G401 (cell line): ENCODE results near the gene ESYT2. TPM values are rescaled to one million over a fixed set of nuclear protein-coding genes. Genes with fewer than 3 reads are reported as not detected.
A peak's percentile ranks its signal among the peaks of the same experiment; 100 is the strongest.
"Not testable (repeated sequence)": the region's sequence is repeated elsewhere in the genome, so short reads cannot be mapped to it uniquely, and the experiment has no call there.

Source experiments
- DNase-seq: peaks from one replicate; pipeline ENCODE4 v3.0.0-alpha.2; 2015; ENCODE audit warnings: low spot score
- in situ Hi-C: cut with HindIII; loops from 2 replicates; pipeline ENCODE4 v1.10.0; 2016; ENCODE audit warnings: low sequenced_read_pairs, mixed read lengths
- total RNA-seq: library from RNA; depleted of rRNA; stranded (reverse); fragments of >200 nt; shearing (Covaris generic); gene quantifications from 2 replicates; pipeline ENCODE4 v1.2.3, GENCODE V29; 2014; rRNA removed

The ESYT2 gene, protein sequence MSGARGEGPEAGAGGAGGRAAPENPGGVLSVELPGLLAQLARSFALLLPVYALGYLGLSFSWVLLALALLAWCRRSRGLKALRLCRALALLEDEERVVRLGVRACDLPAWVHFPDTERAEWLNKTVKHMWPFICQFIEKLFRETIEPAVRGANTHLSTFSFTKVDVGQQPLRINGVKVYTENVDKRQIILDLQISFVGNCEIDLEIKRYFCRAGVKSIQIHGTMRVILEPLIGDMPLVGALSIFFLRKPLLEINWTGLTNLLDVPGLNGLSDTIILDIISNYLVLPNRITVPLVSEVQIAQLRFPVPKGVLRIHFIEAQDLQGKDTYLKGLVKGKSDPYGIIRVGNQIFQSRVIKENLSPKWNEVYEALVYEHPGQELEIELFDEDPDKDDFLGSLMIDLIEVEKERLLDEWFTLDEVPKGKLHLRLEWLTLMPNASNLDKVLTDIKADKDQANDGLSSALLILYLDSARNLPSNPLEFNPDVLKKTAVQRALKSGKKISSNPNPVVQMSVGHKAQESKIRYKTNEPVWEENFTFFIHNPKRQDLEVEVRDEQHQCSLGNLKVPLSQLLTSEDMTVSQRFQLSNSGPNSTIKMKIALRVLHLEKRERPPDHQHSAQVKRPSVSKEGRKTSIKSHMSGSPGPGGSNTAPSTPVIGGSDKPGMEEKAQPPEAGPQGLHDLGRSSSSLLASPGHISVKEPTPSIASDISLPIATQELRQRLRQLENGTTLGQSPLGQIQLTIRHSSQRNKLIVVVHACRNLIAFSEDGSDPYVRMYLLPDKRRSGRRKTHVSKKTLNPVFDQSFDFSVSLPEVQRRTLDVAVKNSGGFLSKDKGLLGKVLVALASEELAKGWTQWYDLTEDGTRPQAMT
- total RNA-seq, result 26.6 and 34.8 TPM in 2 replicates

DNA sequence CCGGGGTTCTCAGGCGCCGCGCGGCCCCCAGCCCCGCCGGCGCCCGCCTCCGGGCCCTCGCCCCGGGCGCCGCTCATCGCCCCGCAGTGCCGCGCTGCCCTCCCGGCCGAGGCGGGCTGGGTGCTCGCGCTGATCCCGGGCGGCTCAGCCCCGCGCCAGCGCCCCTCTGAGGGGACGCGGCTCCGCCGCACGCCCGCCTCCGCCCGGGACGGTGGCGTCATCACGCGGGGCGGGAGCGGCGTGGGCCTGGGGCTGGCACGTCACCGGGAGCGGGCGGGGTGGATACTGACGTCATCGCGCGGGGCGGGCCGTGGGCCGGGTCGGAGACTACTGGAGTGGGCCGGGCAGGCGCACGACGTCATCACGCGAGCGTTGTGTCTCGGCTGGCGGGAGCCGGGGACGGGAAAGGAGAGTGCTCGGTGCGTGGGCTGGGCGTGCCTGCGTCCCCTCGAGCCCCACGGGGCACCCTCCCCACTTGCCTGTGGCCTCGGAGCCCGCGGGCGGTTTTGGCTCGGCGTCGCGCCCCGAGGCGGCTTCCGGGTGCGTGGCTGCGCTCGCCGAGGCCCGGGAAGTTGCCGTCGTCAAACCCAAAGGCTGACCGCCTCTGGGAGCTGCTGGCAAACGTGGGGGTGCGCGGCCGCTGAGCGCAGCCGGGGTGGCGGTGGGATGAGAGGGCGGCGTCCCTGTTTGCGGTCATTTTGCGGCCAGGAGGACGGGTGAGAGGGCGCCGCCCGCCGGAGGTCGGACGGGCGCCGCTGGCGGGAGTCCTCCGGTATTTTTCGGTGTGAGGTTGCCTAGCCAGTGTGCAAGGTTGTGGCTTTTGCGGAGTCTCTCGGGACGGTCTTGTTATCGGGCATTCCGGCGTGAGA, at the start of gene ESYT2:
Gene ESYT2 (minus strand): TSS at position 168 of the 869 bp plus-strand sequence. CDS start 91 bp downstream, at position 77.
- in situ Hi-C loops, result no loop called here

GRCh38 chr7:158878151-158879079, 49.1 kb upstream of the ESYT2 start:
- in situ Hi-C loops, result not testable (repeated sequence)
- peak; percentile 26 for DNase-seq

More for the DNA sequence above, at the start of gene ESYT2:
- DNase-seq, result peak; percentile 98

DNA sequence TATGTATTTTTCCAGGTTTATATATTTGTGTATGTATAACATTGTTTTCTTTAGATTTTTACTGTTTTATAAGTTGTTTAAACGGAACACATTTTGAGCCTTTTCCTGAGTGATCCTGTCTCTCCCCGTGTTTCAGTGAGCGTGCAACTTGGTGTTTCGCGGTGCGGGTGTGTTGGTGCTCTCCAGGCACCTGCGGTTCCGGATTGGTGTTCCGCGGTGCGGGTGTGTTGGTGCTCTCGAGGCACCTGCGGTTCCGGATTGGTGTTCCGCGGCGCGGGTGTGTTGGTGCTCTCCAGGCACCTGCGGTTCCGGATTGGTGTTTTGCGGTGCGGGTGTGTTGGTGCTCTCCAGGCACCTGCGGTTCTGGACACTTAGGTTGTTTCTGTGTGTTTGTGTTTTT, 47.7 kb upstream of the ESYT2 start:
- in situ Hi-C loops, result no loop called here
- no peak for DNase-seq

DNA sequence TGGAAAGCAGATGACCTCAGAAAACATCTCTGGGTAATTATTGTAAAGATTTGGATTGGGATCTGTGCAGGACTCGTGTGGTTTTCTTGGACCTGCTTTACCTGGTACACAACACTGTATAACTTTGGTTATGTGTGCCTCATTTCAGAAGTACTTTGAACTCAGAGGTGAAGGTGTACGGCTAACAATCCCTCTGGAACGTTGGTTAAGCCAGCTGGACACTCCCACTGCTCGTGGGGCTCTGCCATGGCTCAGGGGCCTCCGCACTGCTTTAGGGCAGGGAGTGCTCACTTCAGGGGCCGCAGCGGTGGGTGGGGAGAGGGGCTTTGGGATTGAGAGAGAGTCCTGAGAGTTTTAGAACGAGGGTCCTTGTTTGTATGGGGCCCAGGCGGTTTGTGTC, 40.6 kb upstream of the ESYT2 start:
- in situ Hi-C loops, result no loop called here
- DNase-seq, result no peak

- in situ Hi-C loops, result no loop called here
Observed at GRCh38 chr7:158868764-158869410, 39.6 kb upstream of the ESYT2 start.

GRCh38 chr7:158867214-158867984, 38.1 kb upstream of the ESYT2 start:
- DNase-seq, result no peak
- in situ Hi-C loops, result no loop called here

More at GRCh38 chr7:158868764-158869410, 39.6 kb upstream of the ESYT2 start:
- DNase-seq, result peak; percentile 27

DNA sequence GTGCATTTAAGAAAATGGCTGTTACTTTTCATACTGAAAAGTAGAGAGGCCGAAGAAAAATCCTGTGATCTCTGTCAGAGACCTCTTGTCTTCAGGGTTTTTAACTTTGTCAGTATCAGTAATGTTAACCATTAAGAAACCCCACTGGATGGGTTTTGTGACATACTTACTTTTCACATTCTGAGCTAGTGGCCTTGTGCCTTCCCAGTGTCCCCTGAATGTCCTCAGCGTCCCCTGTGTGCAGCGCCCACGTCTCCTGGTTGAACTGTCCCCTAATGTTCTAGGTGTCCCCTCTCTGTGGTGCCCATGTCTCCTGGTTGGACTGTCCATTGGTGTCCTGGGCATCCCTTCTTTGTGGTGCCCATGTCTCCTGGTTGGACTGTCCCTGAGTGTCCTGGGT, 36.7 kb upstream of the ESYT2 start:
- in situ Hi-C loops, result no loop called here
- no peak for DNase-seq

GRCh38 chr7:158865462-158865922, 36.2 kb upstream of the ESYT2 start:
- in situ Hi-C loops, result no loop called here
- no peak for DNase-seq

DNA sequence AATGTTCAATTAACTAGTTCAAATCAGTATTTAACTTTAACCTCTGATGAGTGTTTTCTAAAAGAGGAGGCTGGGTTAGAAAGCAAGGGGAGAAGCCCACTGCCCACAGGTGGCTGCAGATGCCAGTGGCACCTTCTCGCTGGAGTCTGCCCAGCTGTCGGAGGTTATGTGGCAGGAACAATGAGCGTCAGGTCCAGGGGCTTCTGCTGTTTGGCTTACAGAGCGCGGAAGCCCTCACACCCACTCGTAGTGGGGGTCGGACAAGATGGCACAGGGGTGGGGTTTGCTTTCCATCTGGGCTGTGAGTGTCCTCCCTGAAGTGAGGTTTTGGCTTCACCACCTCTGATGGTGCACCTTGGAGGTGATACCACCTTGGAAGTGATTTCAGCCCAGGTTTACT, 35.5 kb upstream of the ESYT2 start:
- in situ Hi-C loops, result no loop called here
- DNase-seq, result no peak

GRCh38 chr7:158864507-158864820, 35.2 kb upstream of the ESYT2 start:
- no peak for DNase-seq
- in situ Hi-C loops, result no loop called here

DNA sequence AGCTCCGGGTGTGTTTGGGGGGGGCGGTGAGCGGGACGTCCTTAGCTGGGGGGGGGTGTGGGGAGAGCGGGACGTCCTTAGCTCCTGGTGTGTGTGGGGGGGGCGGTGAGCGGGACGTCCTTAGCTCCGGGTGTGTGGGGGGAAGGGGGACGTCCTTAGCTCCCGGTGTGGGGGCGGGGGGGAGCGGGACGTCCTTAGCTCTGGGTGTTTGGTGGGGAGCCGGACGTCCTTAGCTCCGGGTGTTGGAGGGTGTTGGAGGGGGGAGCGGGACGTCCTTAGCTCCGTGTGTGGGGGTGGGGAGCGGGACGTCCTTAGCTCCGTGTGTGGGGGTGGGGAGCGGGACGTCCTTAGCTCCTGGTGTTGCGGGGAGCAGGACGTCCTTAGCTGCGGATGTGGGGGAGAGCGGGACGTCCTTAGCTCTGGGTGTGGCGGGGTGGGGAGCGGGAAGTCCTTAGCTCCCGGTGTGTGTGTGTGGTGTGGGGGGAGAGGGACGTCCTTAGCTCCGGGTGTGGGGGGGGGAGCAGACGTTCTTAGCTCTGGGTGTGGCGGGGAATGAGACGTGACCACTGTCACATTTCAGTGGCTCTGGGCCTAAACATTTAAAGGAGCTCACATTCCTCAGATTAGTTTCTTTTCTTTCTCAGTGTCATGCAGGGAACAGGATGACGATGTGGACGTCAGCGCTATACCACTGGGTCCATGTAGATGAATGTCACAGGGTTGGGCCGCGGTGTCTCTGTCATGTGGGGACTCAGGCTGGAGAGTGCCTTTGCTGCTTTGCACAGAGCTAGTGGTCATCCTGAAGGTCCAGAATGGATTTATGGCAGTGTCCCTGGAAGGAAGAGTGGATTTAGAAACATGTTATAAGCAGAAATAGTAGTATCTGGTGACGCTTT, 34.5 kb upstream of the ESYT2 start:
- in situ Hi-C loops, result no loop called here
- DNase-seq, result peak; percentile 64

DNA sequence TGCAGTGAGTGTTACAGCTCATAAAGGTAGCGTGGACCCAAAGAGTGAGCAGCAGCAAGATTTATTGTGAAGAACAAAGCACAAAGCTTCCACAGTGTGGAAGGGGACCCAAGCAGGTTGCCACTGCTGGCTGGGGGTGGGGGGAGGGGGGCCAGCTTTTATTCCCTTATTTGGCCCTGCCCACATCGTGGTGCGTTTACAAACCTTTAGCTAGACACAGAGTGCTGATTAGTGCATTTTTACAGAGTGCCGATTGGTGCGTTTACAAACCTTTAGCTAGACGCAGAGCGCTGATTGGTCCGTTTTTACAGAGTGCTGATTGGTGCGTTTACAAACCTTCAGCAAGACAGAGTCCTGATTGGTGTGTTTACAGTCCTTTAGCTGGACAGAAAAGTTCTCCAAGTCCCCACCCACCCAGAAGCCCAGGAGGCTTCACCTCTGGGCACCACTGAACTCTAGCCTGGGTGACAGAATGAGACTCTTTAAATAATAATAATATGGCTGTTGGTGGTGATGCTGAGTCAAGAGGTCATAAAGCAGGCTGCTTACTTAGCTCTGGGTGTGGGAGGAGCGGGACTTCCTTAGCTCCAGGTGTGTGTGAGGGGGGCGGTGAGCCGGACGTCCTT, 33.8 kb upstream of the ESYT2 start:
- DNase-seq, in situ Hi-C loops: not testable (repeated sequence)

DNA sequence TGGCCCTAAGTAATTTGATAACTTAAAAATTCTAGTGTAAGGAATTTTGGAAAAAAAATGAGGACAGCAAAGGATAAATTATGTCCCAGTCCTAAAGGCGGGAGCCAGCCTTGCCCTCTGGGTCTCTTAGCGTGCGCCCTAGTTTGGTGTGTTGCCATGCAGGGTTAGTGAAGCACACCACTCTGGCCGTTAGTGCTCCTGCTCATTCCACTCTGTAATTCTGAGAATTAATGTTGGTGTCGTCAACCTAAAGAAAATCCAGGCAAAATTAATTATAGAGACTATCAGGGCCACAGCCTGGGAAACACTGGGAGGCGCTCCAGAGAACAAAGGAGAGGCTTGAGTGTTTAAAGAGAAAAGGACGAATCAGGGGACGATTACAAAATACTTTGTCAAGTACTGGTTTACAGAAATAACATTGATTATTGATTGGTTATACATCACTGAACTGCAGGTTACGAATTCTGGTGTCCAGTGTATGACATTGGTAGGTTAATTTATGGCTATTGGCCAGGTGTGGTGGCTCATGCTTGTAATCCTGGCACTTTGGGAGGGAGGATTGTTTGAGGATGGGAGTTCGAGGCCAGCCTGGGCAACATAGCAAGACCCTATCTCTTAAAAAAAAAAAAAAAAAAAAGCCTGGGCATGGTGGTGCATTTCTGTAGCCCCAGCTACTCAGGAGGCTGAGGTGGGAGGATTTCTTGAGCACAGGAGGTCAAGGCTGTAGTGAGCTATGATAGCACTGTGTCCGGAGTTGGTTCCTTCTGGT, 32.8 kb upstream of the ESYT2 start:
- DNase-seq, result no peak
- in situ Hi-C loops, result no loop called here

- in situ Hi-C loops, result no loop called here
- DNase-seq, result no peak
Observed at GRCh38 chr7:158861004-158861787, 31.9 kb upstream of the ESYT2 start.
